Stimulated activated CD8-positive, alpha-beta memory T cell treated with anti-CD3 and anti-CD28 coated beads, Interleukin-2, amount 100 ng/mL, for 1 hour (primary cell): ENCODE measurements around the gene PPP6C.
"Not testable (repeated sequence)": the region's sequence is repeated elsewhere in the genome, so short reads cannot be mapped to it uniquely, and the experiment has no call there.

Source experiments
- DNase-seq, 2 donors: peaks; one replicate each; pipeline ENCODE4 v3.0.0-alpha.2; 2020; ENCODE audit warnings: low read depth in 2 of 2

PPP6C gene

DNA sequence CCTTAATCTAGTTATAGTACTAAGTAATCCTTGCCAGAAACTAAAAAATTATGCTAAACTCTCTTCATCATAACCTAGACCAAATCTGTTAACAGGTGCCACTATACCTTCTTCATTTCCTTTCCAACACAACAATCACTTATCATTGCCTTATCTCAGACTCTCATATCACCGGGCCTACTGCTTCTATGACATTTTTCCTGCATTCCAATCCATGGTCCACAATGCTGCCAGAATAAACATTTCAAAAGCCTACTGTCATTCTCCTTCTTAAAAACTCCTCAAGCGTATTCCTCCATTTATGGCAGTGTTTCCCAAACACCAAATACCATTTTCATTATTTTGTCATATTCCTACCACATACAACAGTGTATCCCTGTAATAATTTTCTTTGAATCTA, 6.5 kb downstream of the PPP6C start:
- DNase-seq = no peak

DNA sequence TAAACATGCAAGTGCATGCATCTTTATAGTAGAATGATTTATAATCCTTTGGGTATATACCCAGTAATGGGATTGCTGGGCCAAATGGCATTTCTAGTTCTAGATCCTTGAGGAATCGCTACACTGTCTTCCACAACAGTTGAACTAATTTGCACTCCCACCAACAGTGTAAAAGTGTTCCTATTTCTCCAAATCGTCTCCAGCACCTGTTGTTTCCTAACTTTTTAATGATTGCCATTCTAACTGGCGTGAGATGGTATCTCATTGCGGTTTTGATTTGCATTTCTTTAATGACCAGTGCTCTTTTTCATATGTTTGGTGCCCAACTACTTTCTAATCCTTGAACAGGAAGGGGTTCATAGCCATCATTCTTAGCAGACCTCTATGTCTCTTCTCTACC, 7.8 kb downstream of the PPP6C start:
- DNase-seq = not testable (repeated sequence)

- DNase-seq = no peak
Measured at GRCh38 chr9:125180876-125181275, 8.7 kb downstream of the PPP6C start.

GRCh38 chr9:125179776-125180175, 9.8 kb downstream of the PPP6C start:
- not testable (repeated sequence) for DNase-seq

- no peak for DNase-seq
Measured at GRCh38 chr9:125177888-125178287, 11.7 kb downstream of the PPP6C start.

- no peak for DNase-seq
Measured at GRCh38 chr9:125176636-125177035, 13.0 kb downstream of the PPP6C start.

DNA sequence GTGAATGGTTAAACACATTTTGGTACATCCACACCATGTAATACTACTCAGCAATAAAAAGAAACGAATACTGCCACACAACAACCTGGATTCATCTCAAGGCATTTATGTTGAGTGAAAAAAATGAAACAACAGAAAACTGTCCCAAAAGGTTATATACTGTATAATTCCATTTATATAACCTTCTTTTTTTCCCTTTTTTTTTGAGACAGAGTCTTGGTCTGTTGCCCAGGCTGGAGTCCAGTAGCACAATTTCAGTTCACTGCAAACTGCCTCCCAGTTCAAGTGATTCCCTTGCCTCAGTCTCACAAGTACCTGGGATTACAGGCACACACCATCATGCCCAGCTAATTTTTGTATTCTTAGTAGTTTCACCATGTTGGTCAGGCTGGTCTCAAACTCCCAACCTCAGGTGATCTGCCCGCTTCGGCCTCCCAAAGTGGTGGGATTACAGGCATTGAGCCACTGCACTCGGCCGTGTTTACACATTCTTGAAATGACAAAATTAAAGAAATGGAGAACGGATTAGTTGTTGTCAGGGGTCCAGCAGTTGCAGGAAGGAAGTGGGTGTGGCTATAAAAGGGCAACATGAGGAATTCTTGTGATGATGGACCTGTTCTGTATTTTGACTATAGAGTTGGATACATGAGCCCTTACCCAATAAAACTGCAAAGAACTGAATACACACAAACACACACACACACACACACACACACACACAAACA, 17.4 kb downstream of the PPP6C start:
- DNase-seq = no peak

DNA sequence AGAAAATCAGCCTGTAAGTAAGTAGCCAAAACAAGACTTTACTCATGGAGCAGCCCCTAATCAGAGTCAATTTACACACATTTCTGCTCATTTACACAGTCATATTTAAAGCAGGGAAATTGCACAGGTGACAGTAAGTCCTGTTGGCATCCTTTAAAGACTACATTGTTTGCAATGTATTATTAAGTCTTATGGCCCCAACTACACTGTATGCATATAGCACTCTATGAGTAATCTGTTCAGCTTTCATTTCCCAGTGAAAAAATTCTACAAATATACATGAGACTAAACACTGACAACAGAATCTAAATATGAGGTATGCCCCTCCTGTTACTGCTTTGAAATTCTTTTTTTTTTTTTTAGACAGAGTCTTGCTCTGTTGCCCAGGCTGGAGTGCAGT, 19.7 kb downstream of the PPP6C start:
- no peak for DNase-seq

DNA sequence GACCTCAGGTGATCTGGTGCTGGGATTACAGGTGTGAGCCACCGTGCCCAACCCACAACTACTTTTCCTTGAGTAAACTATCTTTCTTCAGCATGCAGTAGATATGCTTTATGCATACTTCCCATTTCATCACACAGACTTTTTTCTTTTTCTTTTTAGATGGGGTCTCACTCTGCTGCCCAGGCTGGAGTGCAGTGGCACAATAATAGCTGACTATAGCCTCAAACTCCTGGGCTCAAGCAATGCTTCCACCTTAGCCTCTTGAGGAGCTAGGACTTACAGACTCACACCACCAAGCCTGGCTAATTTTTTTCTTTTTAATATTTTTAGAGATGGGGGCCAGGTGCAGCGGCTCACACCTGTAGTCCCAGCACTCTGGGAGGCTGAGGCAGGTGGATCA, 22.8 kb downstream of the PPP6C start:
- no peak for DNase-seq

DNA sequence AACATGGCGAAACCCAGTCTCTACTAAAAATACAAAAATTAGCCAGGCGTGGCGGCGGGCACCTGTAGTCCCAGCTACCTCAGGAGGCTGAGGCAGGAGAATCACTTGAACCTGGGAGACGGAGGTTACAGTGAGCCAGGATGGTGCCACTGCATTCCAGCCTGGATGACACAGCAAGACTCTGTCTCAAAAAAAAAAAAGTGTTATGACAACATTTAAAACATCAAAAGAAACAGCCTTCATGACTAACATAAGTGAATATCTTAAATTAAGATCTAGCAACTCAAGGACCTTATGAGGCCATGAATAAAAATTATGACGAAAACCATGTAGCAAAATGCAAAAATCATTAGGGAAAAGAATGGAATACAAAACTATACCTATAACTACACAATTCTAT, 26.7 kb downstream of the PPP6C start:
- not testable (repeated sequence) for DNase-seq

DNA sequence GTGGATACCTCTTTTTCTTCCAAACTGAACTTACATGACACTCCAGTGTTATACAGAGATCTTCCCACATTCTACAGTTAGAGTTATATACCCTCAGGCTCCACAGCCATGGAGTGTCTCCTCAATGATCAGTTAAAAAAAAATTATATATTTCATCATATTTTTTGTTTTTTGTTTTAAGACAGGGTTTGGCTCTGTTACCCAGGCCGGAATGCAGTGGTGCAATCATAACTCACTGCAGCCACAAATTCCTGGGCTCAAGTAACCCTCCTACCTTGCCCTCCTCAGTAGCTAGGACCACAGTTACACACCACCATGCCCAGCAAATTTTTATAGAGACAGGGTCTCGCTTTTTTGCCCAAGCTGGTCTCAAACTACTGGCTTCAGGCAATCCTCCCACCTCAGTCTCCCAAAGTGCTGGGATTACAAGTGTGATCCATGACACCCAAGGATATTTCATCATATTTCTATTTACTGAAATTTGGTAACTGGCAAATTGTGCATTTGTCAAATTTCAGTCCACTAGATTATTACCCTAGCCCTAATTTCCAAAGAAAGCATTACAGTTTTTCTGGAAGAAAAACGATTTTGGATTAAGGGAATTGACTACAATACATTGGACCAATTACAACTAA, 28.2 kb downstream of the PPP6C start:
- DNase-seq = no peak

- DNase-seq = no peak
Measured at GRCh38 chr9:125160750-125161149, 28.9 kb downstream of the PPP6C start.

- DNase-seq = no peak
Measured at GRCh38 chr9:125156551-125156950, 33.1 kb downstream of the PPP6C start.

GRCh38 chr9:125153712-125154367, 35.8 kb downstream of the PPP6C start:
- DNase-seq = no peak

GRCh38 chr9:125151730-125152129, 37.9 kb downstream of the PPP6C start:
- DNase-seq = no peak

DNA sequence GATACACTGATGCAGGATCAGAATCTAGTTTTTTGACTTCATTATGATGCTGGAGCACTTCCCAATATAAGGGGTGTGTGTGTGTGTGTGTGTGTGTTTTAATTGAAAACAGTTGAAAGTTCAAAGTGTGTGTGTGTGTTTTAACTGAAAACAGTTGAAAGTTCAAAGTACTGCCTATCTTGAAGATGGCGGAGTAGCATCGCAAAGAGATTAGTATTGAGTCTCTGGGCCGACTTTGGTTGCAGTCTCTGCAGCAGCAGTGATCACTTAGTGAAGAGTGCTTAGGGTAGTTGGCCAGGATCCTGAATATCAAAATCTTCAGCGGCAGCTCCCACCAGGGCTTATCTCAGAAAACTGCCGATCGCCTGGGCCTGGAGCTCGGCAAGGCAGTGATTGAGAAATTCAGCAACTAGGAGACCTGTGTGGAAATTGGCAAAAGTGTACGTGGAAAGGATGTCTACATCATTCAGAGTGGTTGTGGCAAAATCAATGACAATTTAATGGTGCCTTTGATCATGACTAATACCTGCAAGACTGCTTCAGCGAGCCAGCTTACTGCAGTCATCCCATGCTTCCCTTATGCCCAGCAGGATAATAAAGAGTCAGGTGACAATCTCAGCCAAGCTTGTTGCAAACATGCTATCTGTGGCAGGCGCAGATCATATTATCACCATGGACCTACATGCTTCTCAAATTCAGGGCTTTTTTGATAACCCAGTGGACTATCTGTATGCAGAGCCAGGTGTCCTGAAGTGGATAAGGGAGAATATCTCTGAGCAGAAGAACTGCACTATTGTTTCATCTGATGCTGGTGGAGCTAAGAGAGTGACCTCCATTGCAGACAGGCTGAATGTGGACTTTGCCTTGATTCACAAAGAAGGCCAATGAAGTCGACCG, 39.0 kb downstream of the PPP6C start:
- no peak for DNase-seq

DNA sequence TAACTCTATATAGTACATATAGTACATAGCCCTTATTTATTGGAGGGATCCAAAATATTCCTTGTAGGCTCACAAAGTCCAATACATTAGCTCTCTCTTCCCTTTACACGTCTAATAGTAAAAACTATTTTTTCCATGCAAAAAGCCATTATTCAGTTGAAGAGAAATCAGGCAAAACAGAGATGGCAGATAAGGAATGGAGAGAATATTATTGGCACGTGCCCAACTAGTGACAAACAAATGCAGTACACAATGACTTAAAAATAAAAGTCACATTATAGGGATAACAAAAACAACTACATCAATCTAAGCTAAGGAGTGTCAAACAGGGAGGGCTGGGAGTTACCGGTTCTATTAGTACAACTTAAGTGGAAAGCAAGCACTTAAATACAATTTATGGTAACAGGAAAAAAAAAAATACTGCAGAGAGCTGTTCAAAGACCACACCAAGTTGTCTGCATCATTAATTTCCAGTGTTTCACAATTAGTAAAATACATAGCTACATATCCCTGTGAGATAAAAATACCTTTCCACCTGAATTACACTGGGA, 42.1 kb downstream of the PPP6C start:
- no peak for DNase-seq

DNA sequence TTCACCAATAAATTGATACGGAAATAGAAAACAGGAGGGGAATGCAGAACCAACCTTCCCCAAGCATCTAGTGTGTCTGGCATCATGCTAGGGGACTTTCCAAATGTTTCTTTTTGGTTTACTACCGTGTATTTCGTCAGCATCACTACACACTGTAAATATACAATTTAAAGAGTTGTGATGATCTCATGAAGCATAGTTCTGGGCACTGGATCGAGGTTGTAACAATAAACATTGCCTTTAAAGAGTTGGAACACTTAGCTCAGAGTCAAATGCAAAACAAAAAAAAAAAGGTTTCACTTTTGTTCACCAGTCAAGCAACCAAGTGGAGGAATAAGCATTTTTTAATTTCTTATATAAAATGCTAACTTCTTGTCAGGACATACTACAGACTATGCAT, 43.4 kb downstream of the PPP6C start:
- DNase-seq = no peak

- no peak for DNase-seq
Measured at GRCh38 chr9:125145425-125145824, 44.2 kb downstream of the PPP6C start.

DNA sequence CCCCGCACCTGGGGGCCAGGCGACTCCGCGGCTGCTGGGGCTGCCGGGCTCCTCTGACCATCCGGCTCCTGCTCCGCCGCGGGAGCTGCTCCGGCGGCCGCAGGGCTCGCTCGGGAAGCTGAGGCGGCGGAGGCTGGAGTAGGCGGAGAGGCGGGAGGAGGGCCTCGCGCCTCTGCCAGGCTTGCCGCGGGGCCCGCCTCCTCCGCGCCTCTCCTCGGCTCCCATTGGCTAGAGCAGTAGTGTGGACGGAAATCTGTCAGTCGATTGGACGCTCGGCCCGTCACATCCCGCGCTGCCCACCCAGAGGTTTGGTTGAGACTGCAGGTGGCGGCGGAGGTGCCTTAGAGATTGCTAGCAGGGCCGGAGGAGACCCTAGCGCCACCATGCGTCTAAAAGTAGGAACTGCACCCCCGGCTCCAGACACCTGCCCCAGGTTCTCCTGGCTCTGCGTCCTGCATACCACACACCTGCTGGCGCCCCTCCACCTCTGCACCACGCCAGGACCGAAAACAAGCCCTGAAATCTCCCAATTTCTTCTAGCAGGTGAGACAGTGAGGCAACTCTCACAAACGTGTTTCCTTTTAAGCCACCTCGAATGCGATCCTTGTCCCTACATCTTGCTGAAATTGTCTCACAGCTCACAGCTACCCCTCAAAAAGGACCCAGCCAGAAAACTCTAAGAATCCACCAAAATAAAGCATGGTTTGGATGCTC, 46.1 kb downstream of the PPP6C start, which contains the start of gene SCAI:
Gene SCAI (minus strand): TSS at position 152 of the 714 bp plus-strand sequence. CDS start 91 bp downstream, at position 61.
- peak; percentile 96 to 97 for DNase-seq
